GM12878 (cell line): Measurements from ENCODE around the gene ARID3A. TPM values are rescaled to one million over a fixed set of nuclear protein-coding genes. Genes with fewer than 3 reads are reported as not detected.

ENCODE experiments used
- ATF7 ChIP-seq: fragments of 450-650 bp; IDR thresholded peaks from 2 replicates; pipeline ENCODE4 v1.6.1; 2016; ENCODE audit warnings: low read depth, mild to moderate bottlenecking
- CREM ChIP-seq: IDR thresholded peaks from 2 replicates; pipeline ENCODE4 v1.6.1; 2014; ENCODE audit warnings: antibody characterized with exemption, low read depth
- CUX1 ChIP-seq: IDR thresholded peaks from 2 replicates; pipeline ENCODE4 v1.6.1; 2012; ENCODE audit warnings: improper control_type of control experiment, low read depth, low read length; ENCODE audit not compliant: insufficient replicate concordance
- FOXM1 ChIP-seq: IDR thresholded peaks from 2 replicates; pipeline ENCODE4 v1.6.1; 2012; ENCODE audit warnings: low read depth, mild to moderate bottlenecking, inconsistent platforms, low read length, moderate library complexity
- MYC ChIP-seq: IDR thresholded peaks from 2 replicates; pipeline ENCODE4 v1.6.1; 2011; ENCODE audit warnings: mild to moderate bottlenecking, low read length, moderate library complexity, inconsistent platforms; ENCODE audit not compliant: insufficient read depth, insufficient replicate concordance, insufficient read length, severe bottlenecking
- POLR2AphosphoS5 ChIP-seq: IDR thresholded peaks from 2 replicates; pipeline ENCODE4 v1.6.1; 2011; ENCODE audit warnings: mild to moderate bottlenecking, low read length, inconsistent platforms
- POU2F2 ChIP-seq: IDR thresholded peaks from 3 replicates; pipeline ENCODE4 v1.6.1; 2011; ENCODE audit warnings: low read depth, mild to moderate bottlenecking, low read length, borderline replicate concordance
- RB1 ChIP-seq: fragments of 450-650 bp; formaldehyde crosslinking; IDR thresholded peaks from 2 replicates; pipeline ENCODE4 v1.6.1; 2017; ENCODE audit warnings: mild to moderate bottlenecking, borderline replicate concordance
- RELB ChIP-seq: fragments of 450-650 bp; IDR thresholded peaks from 2 replicates; pipeline ENCODE4 v1.6.1; 2017; ENCODE audit warnings: low read depth, mild to moderate bottlenecking, moderate library complexity
- SKIL ChIP-seq: fragments of 450-650 bp; IDR thresholded peaks from 2 replicates; pipeline ENCODE4 v1.6.1; 2017; ENCODE audit warnings: mild to moderate bottlenecking, low read depth, inconsistent platforms; ENCODE audit not compliant: poor library complexity, severe bottlenecking
- ZNF622 ChIP-seq: fragments of 450-650 bp; IDR thresholded peaks from 2 replicates; pipeline ENCODE4 v1.6.1; 2017; ENCODE audit warnings: mild to moderate bottlenecking, inconsistent platforms
- ZNF687 ChIP-seq: fragments of 450-650 bp; IDR thresholded peaks from 2 replicates; pipeline ENCODE4 v1.6.1; 2017; ENCODE audit warnings: mild to moderate bottlenecking, moderate library complexity
- polyA plus RNA-seq, 11 experiments: library from polyadenylated mRNA; depleted of rRNA in 4 of 11; unstranded in 6 of 11; stranded (reverse) in 5 of 11; fragments of >200 nt; fragmentation: Nextera tagmentation in 4 of 11; fragmentation: Illumina TruSeq in 1 of 11; extraction: Ambion mirVana in 4 of 11; extraction: Trizol in 1 of 11; gene quantifications; 1 replicate in 1 of 11; 2 replicates in 10 of 11; pipeline versions ENCODE4 v1.2.1 to v1.2.3, GENCODE V29; 2011 to 2016; ENCODE audit warnings: inconsistent platforms in 2 of 11, missing spikeins in 2 of 11, low read depth in 1 of 11
- total RNA-seq, 4 experiments: library from RNA; depleted of rRNA in 3 of 4; stranded (reverse); fragments of >200 nt in 3 of 4; fragmentation: Illumina TruSeq in 1 of 4; extraction: Trizol in 1 of 4; gene quantifications; 2 replicates each; pipeline versions ENCODE4 v1.2.1 to v1.2.3, GENCODE V29; 2013 to 2021

Gene ARID3A
- total and polyA plus RNA-seq, 10 of the 15 experiments (the other 5 are each of a cell fraction or from before 2014, with no cell fraction given) = 0.76 to 70.0 (median 16.7) TPM

GRCh38 chr19:954672-955494 lies 29.0 kb downstream of the ARID3A start (continued):
- peak; percentile 76 for TF ChIP-seq SKIL
- peak; percentile 85 for TF ChIP-seq ATF7
- no peak for TF ChIP-seq MYC
- TF ChIP-seq RB1 = 0 out of 2 replicates have a peak, but pooled peaks have one; percentile 50
- peak; percentile 74; the same call in 1 of the 2 replicates for TF ChIP-seq FOXM1
- peak; percentile 58; the same call in 1 of the 2 replicates for TF ChIP-seq ZNF687
- TF ChIP-seq POLR2AphosphoS5 = peak; percentile 72; the same call in 1 of the 2 replicates
- TF ChIP-seq POU2F2 = 0 out of 3 replicates have a peak, but pooled peaks have one; percentile 24
- TF ChIP-seq CUX1 = no peak
- TF ChIP-seq RELB = peak; percentile 92
- peak; percentile 73 for TF ChIP-seq CREM
- TF ChIP-seq ZNF622 = no peak
